Prostate gland (tissue), 2 donors: ENCODE measurements around the gene DMAC2L. TPM values are rescaled to one million over a fixed set of nuclear protein-coding genes. Genes with fewer than 3 reads are reported as not detected.

ENCODE experiments used
- DNase-seq: peaks from one replicate; pipeline ENCODE4 v3.0.0-alpha.2; 2019; ENCODE audit warnings: low spot score
- H3K27ac ChIP-seq, 2 donors: fragments of 200-600 bp; sonication (generic); 2 replicates each; pipeline ENCODE4 v1.5.1; 2017 to 2019
- H3K27me3 ChIP-seq: fragments of 200-600 bp; sonication (generic); replicated peaks from 2 replicates; pipeline ENCODE4 v1.5.1; 2019; ENCODE audit not compliant: insufficient read depth
- H3K36me3 ChIP-seq, 2 donors: fragments of 200-600 bp; sonication (generic); 1 replicate in 1 of 2; 2 replicates in 1 of 2; pipeline versions ENCODE4 v1.5.1 to v1.8.1; 2017 to 2019
- H3K4me1 ChIP-seq: fragments of 200-600 bp; sonication (generic); replicated peaks from 2 replicates; pipeline ENCODE4 v1.5.1; 2019
- H3K4me3 ChIP-seq, 2 donors: fragments of 200-600 bp; sonication (generic); 2 replicates each; pipeline ENCODE4 v1.5.1; 2017 to 2019
- H3K9me3 ChIP-seq: fragments of 200-600 bp; sonication (generic); 2 replicates; pipeline ENCODE4 v1.5.1; 2017
- CTCF ChIP-seq, 4 experiments: fragments of 200-600 bp in 2 of 4; fragments of 450-650 bp in 2 of 4; sonication (generic) in 2 of 4; IDR thresholded peaks; 1 replicate in 3 of 4; 2 replicates in 1 of 4; pipeline ENCODE4 v1.5.1; 2016 to 2019; ENCODE audit warnings: antibody characterized with exemption in 4 of 4, mild to moderate bottlenecking in 2 of 4, moderate library complexity in 2 of 4
- POLR2A ChIP-seq: fragments of 450-650 bp; IDR thresholded peaks from one replicate; pipeline ENCODE4 v1.6.1; 2016; ENCODE audit warnings: antibody characterized with exemption, mild to moderate bottlenecking
- POLR2AphosphoS5 ChIP-seq: sonication (generic); formaldehyde crosslinking; IDR thresholded peaks from one replicate; pipeline ENCODE4 v1.6.1; 2017; ENCODE audit warnings: antibody characterized with exemption
- whole genome bisulfite sequencing: methylation state at CpG from one replicate; pipeline ENCODE4 v1.1.5; 2018; 5-methylcytosine and 5-hydroxymethylcytosine counted together
- intact Hi-C: fragments of 100-400 bp; cut with DNase I; formaldehyde crosslinking; loops from one replicate; pipeline ENCODE4 v1.14.2; 2022
- microRNA-seq: library from miRNA; unstranded; fragments of <30 nt; microRNA quantifications from one replicate; pipeline ENCODE4, GENCODE V29; 2016
- small RNA-seq, 2 donors: library from RNA; depleted of rRNA; stranded (forward); fragments of <200 nt; gene quantifications; one replicate each; pipeline ENCODE3, GENCODE V24; 2016
- total RNA-seq, 2 donors: library from RNA; depleted of rRNA; stranded (reverse); fragments of >200 nt; gene quantifications; one replicate each; pipeline ENCODE4 v1.1.0, GENCODE V29; 2016

The DMAC2L gene
- total RNA-seq, 2 donors from 2014 or later, result 6.9 to 24.5 TPM

- H3K4me3 ChIP-seq, result no peak overlapping the region
- no peaks in the 10 kb centered on the region for H3K4me1 ChIP-seq
- intact Hi-C loops, result no loop called here
- WGBS, result 90% methylated on average over 3 of the region's 3 CpGs
- TF ChIP-seq POLR2AphosphoS5 (no peak), POLR2A (no peak), CTCF (IDR thresholded peaks at IDR 0.05) (no peak)
- H3K27ac ChIP-seq, result no peak overlapping the region
- H3K36me3 ChIP-seq, result no peaks in the 10 kb centered on the region
- DNase-seq, result no peak
- H3K27me3 ChIP-seq, result no peaks in the 10 kb centered on the region
- H3K9me3 ChIP-seq, result no peaks in the 10 kb centered on the region
Measured at GRCh38 chr14:50373959-50374358, 61.8 kb downstream of the DMAC2L start.

- Histone ChIP-seq H3K27ac (no peak overlapping the region), H3K9me3 (no peaks in the 10 kb centered on the region), H3K4me3 (no peak overlapping the region), H3K27me3 (no peaks in the 10 kb centered on the region), H3K4me1 (no peaks in the 10 kb centered on the region), H3K36me3 (no peaks in the 10 kb centered on the region)
- 98% methylated on average over 5 of the region's 5 CpGs for WGBS
- DNase-seq, result no peak
- intact Hi-C loops, result no loop called here
- TF ChIP-seq CTCF (IDR thresholded peaks at IDR 0.05) (no peak), POLR2A (no peak), POLR2AphosphoS5 (no peak)
Measured at GRCh38 chr14:50375760-50376159, 63.6 kb downstream of the DMAC2L start.

Small RNA genes lying within 50 kb of the gene (microRNA-seq; reads per million reads assigned to microRNA genes)
- gene MIR4504, result not detected

Small RNA genes lying within 50 kb of the gene (small RNA-seq; reads per million reads assigned to genes)
- 0.10 to 0.19 reads per million in 2 donors for gene MIR4504

Other genes starting within 250 kb of the DMAC2L start
- 1 to 10 TPM; 6.1 to 6.4 TPM for gene VCPKMT, start 195.8 kb upstream of the DMAC2L start, total RNA-seq
- 10 to 100 TPM; 22.6 to 41.4 TPM for gene SOS2, start 80.7 kb upstream of the DMAC2L start, total RNA-seq
- gene L2HGDH, start 95 bp upstream of the DMAC2L start, total RNA-seq, result 1 to 10 TPM; 5.6 to 6.5 TPM
- 10 to 100 TPM in 1 of 2 donors, 1 to 10 TPM in 1; 3.4 to 18.5 TPM for gene CDKL1, start 84.6 kb downstream of the DMAC2L start, total RNA-seq
- gene MAP4K5, start 220.2 kb downstream of the DMAC2L start, total RNA-seq, result 100 to 1,000 TPM in 1 of 2 donors, 10 to 100 TPM in 1; 76.2 to 102 TPM
- 10 to 100 TPM in 1 of 2 donors, 1 to 10 TPM in 1; 5.3 to 26.5 TPM for gene ATL1, start 247.8 kb downstream of the DMAC2L start, total RNA-seq